ENCODE data around the gene SIL1.

Gene SIL1

GRCh38 chr5:138905541-138905940 is 292.6 kb downstream of the SIL1 start:
- peaks cover 73% of the 10 kb centered on the region for H3K36me3 ChIP-seq (ENCODE audit: insufficient read depth, low read length)
- H3K4me1 ChIP-seq (ENCODE audit: insufficient read depth, low read length), result peaks cover 7% of the 10 kb centered on the region; the same call in 1 of the 2 replicates
- H3K9ac ChIP-seq (ENCODE audit: low read depth, low read length), result no peak overlapping the region
- no peaks in the 10 kb centered on the region for H3K9me3 ChIP-seq (ENCODE audit: insufficient read depth, low read depth, low read length)
- no peak overlapping the region for H3K27ac ChIP-seq (ENCODE audit: low read depth, low read length)
- H3K27me3 ChIP-seq (ENCODE audit: insufficient read depth, low read length), result no peaks in the 10 kb centered on the region
- H3K4me3 ChIP-seq (ENCODE audit: low read length), result no peak overlapping the region
- 95% methylated on average over 1 of the region's 1 CpG for WGBS

- 96% methylated on average over 10 of the region's 10 CpGs for WGBS
- Histone ChIP-seq H3K27me3 (ENCODE audit: insufficient read depth, low read length) (no peaks in the 10 kb centered on the region), H3K27ac (ENCODE audit: low read depth, low read length) (no peak overlapping the region), H3K9me3 (ENCODE audit: insufficient read depth, low read depth, low read length) (no peaks in the 10 kb centered on the region), H3K9ac (ENCODE audit: low read depth, low read length) (no peak overlapping the region), H3K4me3 (ENCODE audit: low read length) (no peak overlapping the region), H3K36me3 (ENCODE audit: insufficient read depth, low read length) (peaks cover 73% of the 10 kb centered on the region), H3K4me1 (ENCODE audit: insufficient read depth, low read length) (peaks cover 7% of the 10 kb centered on the region; the same call in 1 of the 2 replicates)
These were observed 294.9 kb downstream of the SIL1 start for GRCh38 chr5:138903130-138903775.

GRCh38 chr5:138901716-138902115 is 296.5 kb downstream of the SIL1 start:
- Histone ChIP-seq H3K27me3 (ENCODE audit: insufficient read depth, low read length) (no peaks in the 10 kb centered on the region), H3K36me3 (ENCODE audit: insufficient read depth, low read length) (peaks cover 67% of the 10 kb centered on the region), H3K9me3 (ENCODE audit: insufficient read depth, low read depth, low read length) (no peaks in the 10 kb centered on the region), H3K27ac (ENCODE audit: low read depth, low read length) (no peak overlapping the region), H3K4me3 (ENCODE audit: low read length) (no peak overlapping the region), H3K9ac (ENCODE audit: low read depth, low read length) (no peak overlapping the region), H3K4me1 (ENCODE audit: insufficient read depth, low read length) (peaks cover 7% of the 10 kb centered on the region; the same call in 1 of the 2 replicates)
- 92% methylated on average over 2 of the region's 2 CpGs for WGBS

GRCh38 chr5:138900281-138900965 is 297.7 kb downstream of the SIL1 start:
- WGBS, result 98% methylated on average over 4 of the region's 6 CpGs
- Histone ChIP-seq H3K36me3 (ENCODE audit: insufficient read depth, low read length) (peaks cover 58% of the 10 kb centered on the region), H3K27ac (ENCODE audit: low read depth, low read length) (no peak overlapping the region), H3K27me3 (ENCODE audit: insufficient read depth, low read length) (no peaks in the 10 kb centered on the region), H3K9me3 (ENCODE audit: insufficient read depth, low read depth, low read length) (no peaks in the 10 kb centered on the region), H3K4me1 (ENCODE audit: insufficient read depth, low read length) (peaks cover 7% of the 10 kb centered on the region; the same call in 1 of the 2 replicates), H3K4me3 (ENCODE audit: low read length) (no peak overlapping the region), H3K9ac (ENCODE audit: low read depth, low read length) (no peak overlapping the region)

- no peak overlapping the region for H3K27ac ChIP-seq (ENCODE audit: low read depth, low read length)
- H3K36me3 ChIP-seq (ENCODE audit: insufficient read depth, low read length), result peaks cover 44% of the 10 kb centered on the region
- 97% methylated on average over 2 of the region's 2 CpGs for WGBS
- H3K4me3 ChIP-seq (ENCODE audit: low read length), result no peak overlapping the region
- H3K4me1 ChIP-seq (ENCODE audit: insufficient read depth, low read length), result peaks cover 7% of the 10 kb centered on the region; the same call in 1 of the 2 replicates
- H3K27me3 ChIP-seq (ENCODE audit: insufficient read depth, low read length), result no peaks in the 10 kb centered on the region
- no peaks in the 10 kb centered on the region for H3K9me3 ChIP-seq (ENCODE audit: insufficient read depth, low read depth, low read length)
- H3K9ac ChIP-seq (ENCODE audit: low read depth, low read length), result no peak overlapping the region
These were observed 299.4 kb downstream of the SIL1 start for GRCh38 chr5:138898742-138899141.

GRCh38 chr5:138898299-138898698 is 299.9 kb downstream of the SIL1 start:
- Histone ChIP-seq H3K36me3 (ENCODE audit: insufficient read depth, low read length) (peaks cover 40% of the 10 kb centered on the region), H3K27ac (ENCODE audit: low read depth, low read length) (no peak overlapping the region), H3K9me3 (ENCODE audit: insufficient read depth, low read depth, low read length) (no peaks in the 10 kb centered on the region), H3K9ac (ENCODE audit: low read depth, low read length) (no peak overlapping the region), H3K27me3 (ENCODE audit: insufficient read depth, low read length) (no peaks in the 10 kb centered on the region), H3K4me1 (ENCODE audit: insufficient read depth, low read length) (peaks cover 7% of the 10 kb centered on the region; the same call in 1 of the 2 replicates), H3K4me3 (ENCODE audit: low read length) (no peak overlapping the region)
- WGBS, result 100% methylated on average over 1 of the region's 1 CpG
